ENCODE results near the gene IKZF2.

The IKZF2 gene

GRCh38 chr2:213185147-213185822, 33.9 kb upstream of the IKZF2 start:
- TF ChIP-seq CTCF (IDR thresholded peaks at IDR 0.05; ENCODE audit: insufficient read depth, low read depth, low read length, missing control alignments), result no peak
- no peak overlapping the region for H3K4me3 ChIP-seq (ENCODE audit: low read depth, low read length)
- peak; percentile 59 for DNase-seq (ENCODE audit: low read depth)

- H3K4me3 ChIP-seq (ENCODE audit: low read depth, low read length), result no peak overlapping the region
- TF ChIP-seq CTCF (IDR thresholded peaks at IDR 0.05; ENCODE audit: insufficient read depth, low read depth, low read length, missing control alignments), result no peak
- no peak for DNase-seq (ENCODE audit: low read depth)
Observed at GRCh38 chr2:213181712-213182111, 30.3 kb upstream of the IKZF2 start.

GRCh38 chr2:213177679-213178078, 26.3 kb upstream of the IKZF2 start:
- DNase-seq (ENCODE audit: low read depth), result no peak
- TF ChIP-seq CTCF (IDR thresholded peaks at IDR 0.05; ENCODE audit: insufficient read depth, low read depth, low read length, missing control alignments), result no peak
- no peak overlapping the region for H3K4me3 ChIP-seq (ENCODE audit: low read depth, low read length)

- TF ChIP-seq CTCF (IDR thresholded peaks at IDR 0.05; ENCODE audit: insufficient read depth, low read depth, low read length, missing control alignments), result no peak
- no peak overlapping the region for H3K4me3 ChIP-seq (ENCODE audit: low read depth, low read length)
- no peak for DNase-seq (ENCODE audit: low read depth)
Observed at GRCh38 chr2:213175673-213176247, 24.3 kb upstream of the IKZF2 start.

- DNase-seq (ENCODE audit: low read depth), result no peak
- TF ChIP-seq CTCF (IDR thresholded peaks at IDR 0.05; ENCODE audit: insufficient read depth, low read depth, low read length, missing control alignments), result no peak
- no peak overlapping the region for H3K4me3 ChIP-seq (ENCODE audit: low read depth, low read length)
Observed at GRCh38 chr2:213172641-213173040, 21.2 kb upstream of the IKZF2 start.

- no peak for TF ChIP-seq CTCF (IDR thresholded peaks at IDR 0.05; ENCODE audit: insufficient read depth, low read depth, low read length, missing control alignments)
- DNase-seq (ENCODE audit: low read depth), result no peak
- no peak overlapping the region for H3K4me3 ChIP-seq (ENCODE audit: low read depth, low read length)
Observed at GRCh38 chr2:213171147-213171546, 19.7 kb upstream of the IKZF2 start.

All from GM12865 (cell line).